GM10847 (cell line): ENCODE results near the gene ABHD14A.

ENCODE experiments used
- POLR2A ChIP-seq: IDR thresholded peaks from 2 replicates; pipeline ENCODE4 v1.6.1; 2011; ENCODE audit not compliant: insufficient read length; ENCODE audit errors: extremely low read depth

ABHD14A gene

DNA sequence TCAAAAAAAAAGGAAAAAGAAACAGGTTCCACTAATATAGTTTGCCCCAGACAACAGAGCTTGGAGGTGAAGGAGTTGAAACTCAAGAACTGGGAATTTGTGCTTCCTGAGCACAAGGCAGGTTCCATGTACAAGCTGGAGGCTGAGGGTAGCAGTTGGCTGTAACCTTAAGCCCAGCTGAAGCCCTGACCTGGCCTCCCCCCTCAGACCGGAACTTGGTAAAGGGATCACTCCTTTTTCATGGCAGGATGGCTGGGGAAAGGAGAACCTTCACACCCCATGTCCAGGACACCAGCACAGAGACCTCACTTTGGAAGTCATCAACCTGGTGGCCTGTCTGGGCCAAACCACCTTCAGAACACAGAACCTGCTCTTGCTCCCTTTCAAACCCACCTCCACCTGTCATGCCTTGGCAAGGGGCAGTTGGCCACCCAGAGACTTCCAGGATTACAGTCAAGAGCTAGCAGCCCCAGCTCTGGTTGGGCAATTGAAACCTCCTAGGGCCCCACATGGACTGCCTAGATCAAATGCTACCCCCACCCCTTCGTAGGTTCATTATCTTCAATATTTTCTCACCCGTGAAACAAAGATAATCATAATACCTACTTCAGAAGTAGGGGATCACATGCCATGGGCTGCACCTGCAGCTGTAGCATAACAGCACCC, 17.3 kb downstream of the ABHD14A start:
- TF ChIP-seq POLR2A: peak; percentile 8

DNA sequence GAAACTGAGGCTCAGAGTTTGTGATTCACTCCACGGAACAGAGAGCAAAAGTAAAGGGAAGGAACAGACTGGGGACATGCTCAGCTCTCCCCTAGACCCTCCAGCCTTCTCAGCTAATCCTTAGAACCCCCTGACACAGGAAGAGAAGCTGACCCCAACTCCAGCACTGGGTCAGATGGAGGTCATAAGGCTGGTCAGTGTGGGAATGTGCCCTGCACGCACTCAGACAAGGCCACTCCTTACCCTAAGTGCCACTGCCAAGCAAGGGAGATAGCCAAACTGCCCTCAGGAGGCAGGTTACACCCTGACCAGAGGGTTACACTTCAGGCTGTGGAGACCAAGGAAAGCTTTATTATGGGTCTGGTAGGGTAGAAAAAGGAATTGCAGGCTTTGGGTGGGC, 19.7 kb downstream of the ABHD14A start:
- no peak for TF ChIP-seq POLR2A

DNA sequence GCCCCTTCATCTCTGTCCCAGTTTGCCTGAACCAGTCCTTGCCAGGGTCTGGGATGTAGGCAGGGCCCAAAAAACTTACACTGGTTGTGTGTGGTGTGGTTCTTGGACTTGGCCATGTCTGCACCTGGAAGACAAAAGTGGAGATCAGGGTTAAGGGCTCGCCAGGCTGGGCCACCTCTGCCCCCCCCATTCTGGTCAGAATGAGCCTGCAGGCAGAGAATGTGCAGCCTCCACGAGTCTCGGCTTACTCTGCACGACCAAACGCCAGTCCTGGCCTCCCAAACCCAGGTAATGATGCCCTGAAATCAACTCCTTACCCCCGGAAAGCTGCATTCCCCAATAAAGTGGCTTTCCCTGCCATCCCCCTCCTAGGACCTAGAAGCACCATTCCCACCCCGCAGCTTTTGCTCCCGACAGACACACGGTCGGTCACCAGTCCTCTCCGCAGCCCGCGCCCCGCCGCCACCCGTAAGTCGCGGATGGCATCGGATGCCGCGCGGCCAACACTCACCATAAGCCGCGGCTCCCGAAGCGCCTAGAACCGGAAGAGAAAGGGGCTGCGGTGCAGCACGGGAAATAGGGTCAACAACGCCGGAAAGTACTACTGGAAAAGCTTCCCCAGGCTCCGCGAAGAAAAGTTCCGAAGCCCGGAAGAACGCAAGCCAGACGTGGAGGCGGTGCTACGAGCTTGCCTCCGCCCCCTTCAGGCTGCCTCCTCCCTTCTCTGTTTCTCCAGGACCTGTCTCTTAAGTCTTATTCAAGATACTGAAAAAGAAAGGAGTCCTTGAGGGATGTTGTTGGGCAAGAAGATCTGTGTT, 20.7 kb downstream of the ABHD14A start, which contains the start of gene RPL29:
Gene RPL29 (minus strand): TSS at position 550 of the 818 bp plus-strand sequence. CDS start 434 bp downstream, at position 116.
- peak; percentile 98 for TF ChIP-seq POLR2A

DNA sequence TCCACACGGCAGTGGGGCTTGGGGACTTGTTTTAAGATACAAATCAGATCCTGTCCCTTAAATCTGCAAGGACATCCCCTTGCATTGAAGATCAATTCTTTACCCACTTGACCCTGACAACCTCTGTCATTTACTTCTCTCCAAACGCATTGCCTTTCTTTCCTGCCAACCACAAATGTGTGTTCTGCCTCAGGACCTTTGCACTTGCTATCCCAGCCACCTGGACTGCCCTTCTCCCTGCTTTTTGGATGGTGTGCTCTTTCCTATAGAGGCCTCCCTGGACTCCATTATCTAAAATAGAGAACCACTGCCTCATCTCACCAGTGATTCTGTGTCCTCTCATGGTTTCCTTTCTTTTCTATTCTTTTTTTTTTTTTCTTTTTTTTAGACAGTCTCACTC, 22.3 kb downstream of the ABHD14A start:
- no peak for TF ChIP-seq POLR2A

DNA sequence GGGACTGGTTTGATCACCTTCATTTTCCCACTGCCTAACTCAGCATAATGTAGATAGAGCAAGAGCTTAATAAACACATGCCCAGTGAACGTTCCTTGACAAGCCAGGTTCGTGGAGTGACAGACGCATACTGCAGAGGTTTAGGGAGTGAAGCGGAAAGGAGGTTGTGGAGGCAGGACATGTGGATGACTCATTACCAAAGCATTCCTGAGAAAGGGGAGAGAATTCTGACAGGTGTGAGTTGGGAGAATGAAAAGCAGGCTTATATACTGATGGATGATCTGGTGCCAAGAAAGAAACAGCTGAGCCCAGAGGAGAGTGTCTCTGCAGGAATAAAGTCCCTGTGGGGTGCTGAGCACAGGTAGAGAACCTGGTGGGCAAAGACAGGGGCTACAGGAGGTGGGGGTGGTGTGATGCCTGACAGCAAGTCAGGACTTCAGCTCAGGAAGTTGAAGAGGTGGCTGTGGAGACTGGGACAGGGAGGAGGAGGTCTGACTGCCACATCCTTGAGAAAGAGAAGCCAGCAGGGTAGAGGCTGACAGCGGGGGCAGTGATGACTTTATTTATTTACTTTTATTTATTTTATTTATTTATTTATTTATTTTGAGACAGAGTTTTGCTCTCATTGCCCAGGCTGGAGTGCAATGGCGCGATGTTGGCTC, 23.2 kb downstream of the ABHD14A start:
- no peak for TF ChIP-seq POLR2A

DNA sequence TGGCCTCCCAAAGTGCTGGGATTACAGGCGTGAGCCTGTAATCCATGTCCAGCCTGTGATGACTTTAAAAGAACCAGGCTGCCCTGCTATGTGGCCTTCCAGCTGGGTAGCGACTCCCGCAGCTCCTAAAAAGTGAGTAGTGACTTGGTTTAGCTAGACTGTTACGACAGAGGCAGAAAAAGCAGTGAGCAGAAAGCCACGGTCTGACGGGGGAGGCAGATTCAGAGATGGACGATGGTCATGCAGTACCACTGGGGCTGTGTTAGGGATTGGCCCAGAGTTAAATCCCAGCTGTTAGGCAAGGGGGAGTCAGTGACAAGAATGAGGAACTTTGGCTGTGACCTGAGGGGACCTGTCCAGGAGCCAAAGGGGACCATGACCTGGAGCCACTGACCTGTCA, 23.9 kb downstream of the ABHD14A start:
- TF ChIP-seq POLR2A: no peak

DNA sequence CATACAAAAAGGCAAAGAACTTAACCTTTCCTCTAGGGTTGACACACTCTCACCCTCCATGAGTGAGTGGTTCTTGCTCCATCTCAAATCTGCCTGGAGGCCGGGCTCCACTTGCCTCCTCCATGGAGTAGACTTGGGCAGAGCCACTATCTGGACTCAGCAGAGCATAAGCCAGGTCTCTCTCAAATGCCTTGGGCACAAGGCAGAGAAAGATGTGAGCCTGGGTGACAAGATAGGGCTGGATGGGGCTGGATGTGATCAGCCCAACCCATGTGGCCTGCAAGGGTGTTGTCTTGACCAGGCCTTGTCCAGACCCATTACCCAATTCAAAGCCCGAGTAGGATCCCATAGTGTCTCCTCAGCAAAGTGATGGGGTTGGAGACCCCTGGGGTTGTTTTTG, 25.0 kb downstream of the ABHD14A start:
- TF ChIP-seq POLR2A: no peak

DNA sequence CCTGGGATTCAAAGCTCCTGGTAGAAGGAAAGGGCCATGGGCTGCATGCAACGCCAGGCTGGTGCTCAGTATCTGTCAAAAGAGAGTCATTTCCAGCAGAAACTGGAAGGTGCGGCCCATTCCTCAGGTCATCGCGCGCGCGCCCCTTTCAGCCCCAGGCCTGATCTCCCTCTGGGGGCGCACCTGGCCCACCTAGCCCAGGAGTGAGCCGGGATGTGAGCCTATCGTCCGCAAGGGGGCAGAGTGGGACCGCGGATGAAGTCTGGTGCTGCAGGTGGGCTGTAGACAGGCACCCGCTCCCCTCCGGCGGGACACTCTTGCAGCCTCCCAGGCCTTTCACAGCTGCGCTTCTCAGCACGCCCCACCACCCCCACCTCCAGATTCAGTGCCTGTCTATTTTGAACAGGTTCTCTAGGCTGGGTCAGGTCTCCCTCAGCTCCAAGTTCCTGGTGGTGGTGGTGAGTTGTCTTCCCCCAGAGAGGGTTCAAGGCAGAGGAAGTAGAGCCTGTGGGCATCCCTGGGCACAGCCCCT, 26.6 kb downstream of the ABHD14A start:
- no peak for TF ChIP-seq POLR2A

DNA sequence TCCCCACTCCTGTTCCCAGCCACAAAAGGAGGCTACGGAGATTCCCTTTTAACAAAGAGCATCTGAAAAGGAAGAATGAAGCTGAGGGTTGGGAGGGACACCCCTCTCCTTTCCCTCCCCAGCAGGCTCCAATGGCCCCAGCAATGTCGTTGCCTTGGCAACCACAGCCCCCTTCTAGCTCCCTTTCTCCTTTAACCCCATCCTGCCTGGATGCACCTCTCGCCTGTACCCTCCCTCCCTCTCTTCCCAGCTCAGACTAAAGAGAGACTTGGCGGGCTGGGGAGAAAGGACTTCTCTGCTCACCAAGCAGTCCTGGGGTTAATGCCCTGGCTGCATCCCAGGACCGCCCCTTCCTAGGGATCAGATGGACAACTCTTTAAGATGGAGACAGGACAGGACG, 27.9 kb downstream of the ABHD14A start:
- no peak for TF ChIP-seq POLR2A

DNA sequence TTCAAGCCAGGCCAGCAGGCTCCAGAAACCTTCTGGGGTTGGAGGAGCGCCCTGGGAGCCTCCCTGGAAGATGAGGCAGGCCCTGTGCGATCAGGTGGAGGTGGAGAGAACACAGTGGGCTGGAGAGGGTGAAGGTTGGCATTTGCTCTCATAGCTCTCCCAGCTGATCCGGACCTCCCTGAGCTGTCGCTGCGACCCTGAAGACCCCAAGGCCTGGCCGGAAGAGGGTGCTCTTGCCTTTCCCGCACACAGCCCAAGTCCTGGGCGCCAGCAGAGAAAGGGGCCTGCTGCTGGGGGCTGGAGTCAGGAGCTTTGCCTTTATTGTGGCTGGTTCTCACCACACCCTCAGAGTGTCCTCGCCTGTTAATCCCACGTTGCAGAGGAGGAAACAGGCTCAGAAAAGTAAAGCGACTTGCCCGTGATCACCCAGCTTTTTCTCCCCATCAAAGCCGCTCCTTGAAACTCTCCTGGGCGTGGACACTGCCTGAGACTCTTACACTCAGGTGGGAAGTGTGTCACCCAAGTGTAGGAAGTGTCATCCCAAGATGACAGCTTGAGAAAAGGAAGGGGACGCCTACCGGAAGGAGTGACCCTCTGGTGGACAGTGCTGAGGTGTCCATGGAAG, 29.4 kb downstream of the ABHD14A start:
- no peak for TF ChIP-seq POLR2A

DNA sequence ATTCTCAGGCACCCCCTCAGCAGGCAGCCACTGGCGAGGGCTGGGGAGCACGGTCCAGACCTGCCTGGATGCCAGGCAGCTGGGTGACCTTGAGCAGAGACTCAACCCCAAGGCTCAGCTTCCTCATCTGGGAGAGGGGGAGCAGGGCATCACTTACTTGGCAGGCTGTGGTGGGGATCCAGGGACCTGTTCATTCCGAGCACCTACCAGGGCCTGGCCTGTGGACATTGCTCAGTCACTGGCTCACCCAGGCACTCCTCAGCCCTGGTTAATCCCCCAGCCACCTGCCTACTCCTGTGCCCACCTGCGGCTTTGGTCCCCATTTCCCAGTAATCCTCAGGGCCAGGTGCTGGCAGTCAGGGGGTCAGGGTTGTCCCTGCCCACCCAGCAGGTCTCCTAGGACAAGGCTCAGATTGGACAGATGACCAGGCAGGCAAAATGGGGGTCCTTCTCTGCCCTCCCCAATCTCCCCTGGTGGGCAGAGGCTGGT, 30.1 kb downstream of the ABHD14A start:
- TF ChIP-seq POLR2A: no peak

DNA sequence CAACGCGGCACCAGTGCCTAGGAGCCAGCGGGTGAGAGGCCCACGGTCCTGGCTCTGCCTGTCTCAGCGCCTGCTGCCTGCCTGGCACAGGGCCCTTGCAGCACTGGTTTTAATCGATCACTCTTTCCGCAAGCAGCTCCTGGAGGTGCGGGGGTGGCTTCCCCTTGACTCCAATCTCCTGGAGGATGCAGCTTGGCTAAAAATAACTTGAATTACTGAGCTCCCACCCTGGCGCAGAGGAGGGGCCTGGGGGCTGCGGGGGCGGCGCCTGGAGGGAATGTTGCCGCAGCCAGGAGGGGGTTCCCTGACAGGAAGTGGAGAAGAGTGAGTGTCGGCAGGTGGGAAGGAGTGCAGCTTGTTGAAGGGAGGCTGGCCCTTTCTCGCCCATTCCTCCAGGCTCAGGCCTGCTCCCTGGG, 30.7 kb downstream of the ABHD14A start:
- no peak for TF ChIP-seq POLR2A

DNA sequence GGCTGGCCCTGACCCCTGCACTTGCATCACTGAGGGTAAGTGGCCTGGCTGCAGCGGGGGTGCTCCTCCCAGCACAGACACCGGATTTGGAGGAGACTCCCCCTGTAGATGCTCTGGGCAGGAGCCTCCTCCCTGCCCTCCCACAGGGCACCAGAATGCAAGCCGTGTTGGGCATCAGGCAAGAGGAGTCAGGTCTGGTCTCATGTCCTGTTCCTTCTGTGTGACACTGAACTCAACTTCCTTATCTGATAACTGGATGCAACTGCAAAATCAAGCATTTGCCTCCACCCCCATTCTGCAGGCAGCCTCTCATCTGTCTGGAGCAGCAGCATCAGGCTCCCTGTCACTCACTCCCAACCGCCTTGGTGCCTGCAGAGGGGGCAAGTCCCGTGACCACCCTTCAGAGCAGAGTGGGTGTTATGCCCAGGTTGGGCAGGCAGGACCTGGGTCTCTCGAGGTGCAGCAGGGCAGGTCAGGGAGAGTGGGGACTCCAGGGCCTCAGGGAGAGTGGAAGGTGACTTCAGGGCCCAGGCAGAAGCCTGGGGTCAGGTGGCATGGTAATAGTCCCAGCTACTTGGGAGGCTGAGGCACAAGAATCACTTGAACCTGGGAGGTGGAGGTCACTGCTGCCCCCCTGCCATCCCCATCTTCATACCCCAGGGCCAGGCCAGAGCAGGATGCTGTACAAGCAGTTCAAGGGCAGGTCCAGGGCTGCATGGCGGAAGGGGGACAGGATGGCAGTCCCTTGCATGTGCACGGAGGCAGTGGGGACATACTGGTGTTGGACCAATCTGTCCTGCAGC, 31.4 kb downstream of the ABHD14A start:
- TF ChIP-seq POLR2A: no peak

DNA sequence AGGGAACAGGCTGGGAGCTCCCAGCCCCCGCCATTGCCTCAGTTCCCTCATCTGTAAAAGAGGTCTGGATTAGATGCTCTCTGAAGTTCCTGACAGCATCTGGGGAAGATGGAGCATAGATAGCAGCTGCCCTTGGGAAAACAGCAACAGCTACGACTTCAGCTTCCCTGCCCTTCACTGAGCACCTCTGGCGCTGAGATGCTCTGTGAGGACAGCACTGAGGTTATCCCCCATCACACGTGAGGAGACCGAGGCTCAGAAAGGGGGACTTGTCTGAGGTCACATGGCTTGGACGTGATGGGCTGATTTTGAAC, 31.9 kb downstream of the ABHD14A start:
- no peak for TF ChIP-seq POLR2A
